Smooth muscle cell (in vitro differentiated cells): ENCODE data around the gene NUP210L. TPM values are rescaled to one million over a fixed set of nuclear protein-coding genes. Genes with fewer than 3 reads are reported as not detected.
"Not testable (repeated sequence)": the region's sequence is repeated elsewhere in the genome, so short reads cannot be mapped to it uniquely, and the experiment has no call there.

Experiments used
- DNase-seq: peaks from one replicate; lab custom pipeline; 2025; ENCODE audit not compliant: unreplicated experiment; lab: John Stamatoyannopoulos, UW
- H2AFZ ChIP-seq: fragments of 200-600 bp; sonication (generic); 2 replicates; pipeline ENCODE4 v1.6.0; 2016; ENCODE audit warnings: antibody characterized with exemption, low read depth, mild to moderate bottlenecking
- H3F3A ChIP-seq: fragments of 200-600 bp; sonication (generic); 2 replicates; pipeline ENCODE4 v1.6.0; 2017; ENCODE audit warnings: antibody characterized with exemption, low read depth
- H3K27ac ChIP-seq: fragments of 200-600 bp; sonication (generic); 2 replicates; pipeline ENCODE4 v1.5.1; 2016; ENCODE audit warnings: low read depth, mild to moderate bottlenecking
- H3K27me3 ChIP-seq: fragments of 200-600 bp; sonication (generic); 2 replicates; pipeline ENCODE4 v1.6.1; 2016; ENCODE audit warnings: low read depth, mild to moderate bottlenecking
- H3K36me3 ChIP-seq: fragments of 200-600 bp; sonication (generic); 2 replicates; pipeline ENCODE4 v1.5.1; 2016; ENCODE audit warnings: low read depth
- H3K4me1 ChIP-seq: fragments of 200-600 bp; sonication (generic); 2 replicates; pipeline ENCODE4 v1.5.1; 2016; ENCODE audit warnings: low read depth
- H3K4me2 ChIP-seq: fragments of 200-600 bp; sonication (generic); 2 replicates; pipeline ENCODE4 v1.6.0; 2016; ENCODE audit warnings: mild to moderate bottlenecking
- H3K4me3 ChIP-seq: fragments of 200-600 bp; sonication (generic); 2 replicates; pipeline ENCODE4 v1.5.1; 2016; ENCODE audit warnings: mild to moderate bottlenecking
- H3K79me2 ChIP-seq: fragments of 200-600 bp; sonication (generic); 2 replicates; pipeline ENCODE4 v1.6.0; 2016; ENCODE audit warnings: low read depth, mild to moderate bottlenecking
- H3K9ac ChIP-seq: fragments of 200-600 bp; sonication (generic); 2 replicates; pipeline ENCODE4 v1.6.0; 2016; ENCODE audit warnings: low read depth
- H3K9me3 ChIP-seq: fragments of 200-600 bp; sonication (generic); replicated peaks from 2 replicates; pipeline ENCODE4 v1.5.1; 2016; ENCODE audit warnings: low read depth
- H4K20me1 ChIP-seq: fragments of 200-600 bp; sonication (generic); 2 replicates; pipeline ENCODE4 v1.6.0; 2016; ENCODE audit warnings: low read depth
- CTCF ChIP-seq: fragments of 200-600 bp; sonication (generic); IDR thresholded peaks from 2 replicates; pipeline ENCODE4 v1.5.1; 2017; ENCODE audit warnings: borderline replicate concordance, mild to moderate bottlenecking, antibody characterized with exemption; ENCODE audit not compliant: insufficient read depth, poor library complexity, severe bottlenecking
- WGBS: methylation state at CpG from one replicate; pipeline ENCODE4 v1.1.7; 2016; ENCODE audit warnings: low lambda C conversion rate; 5-methylcytosine and 5-hydroxymethylcytosine counted together
- polyA plus RNA-seq: library from polyadenylated mRNA; unstranded; fragments of >200 nt; fragmentation: Nextera tagmentation; extraction: Ambion mirVana; gene quantifications from 2 replicates; pipeline ENCODE4 v1.2.1, GENCODE V29; 2016
- total RNA-seq: library from RNA; depleted of rRNA; stranded (reverse); fragments of >200 nt; gene quantifications from 2 replicates; pipeline ENCODE4 v1.2.3, GENCODE V29; 2014

The NUP210L gene
- total and polyA plus RNA-seq, 2 experiments from 2014 or later: 0.90 TPM; not detected in 1

DNA sequence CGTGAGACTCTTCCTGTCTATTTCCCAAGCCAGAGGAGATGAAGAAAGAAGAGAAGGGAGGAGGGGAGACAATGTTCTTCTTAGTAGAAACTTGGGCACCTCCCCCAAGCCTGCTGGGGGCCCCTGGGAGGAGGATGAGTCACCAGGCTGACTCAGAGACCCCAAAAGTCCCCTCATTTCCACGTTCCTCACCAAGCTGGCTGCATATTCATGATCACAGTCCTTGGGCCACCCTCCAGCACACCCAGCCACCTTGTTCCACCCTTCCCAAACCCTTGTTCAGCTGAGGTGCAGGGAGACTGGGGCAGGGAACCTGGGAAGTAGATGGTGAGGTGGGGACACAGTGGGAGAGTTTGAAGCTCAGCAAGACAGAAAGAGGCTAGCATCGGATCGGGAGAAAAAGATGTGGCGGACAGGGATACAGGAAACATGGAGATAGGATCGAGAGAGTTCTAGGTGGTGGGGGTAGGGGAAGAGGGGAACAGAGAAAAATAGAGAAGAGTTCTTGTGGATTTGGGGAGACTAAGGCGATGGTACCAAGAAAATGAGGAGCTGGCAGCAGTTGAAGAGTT is 169.4 kb downstream of the NUP210L start:
- peak overlapping the region; percentile 75 for H3K27ac ChIP-seq
- WGBS: 3% methylated on average over 7 of the region's 7 CpGs

GRCh38 chr1:153984123-153984894 is 170.6 kb downstream of the NUP210L start:
- Histone ChIP-seq H3F3A (peaks cover 1% of the 10 kb centered on the region), H3K79me2 (peaks cover 13% of the 10 kb centered on the region), H3K4me3 (peak overlapping the region; percentile 61), H3K4me1 (peaks cover 14% of the 10 kb centered on the region), H3K27ac (peak overlapping the region; percentile 75), H2AFZ (no peak overlapping the region), H4K20me1 (peaks cover 4% of the 10 kb centered on the region), H3K9me3 (no peaks in the 10 kb centered on the region), H3K4me2 (peak overlapping the region; percentile 87), H3K36me3 (no peaks in the 10 kb centered on the region), H3K27me3 (no peaks in the 10 kb centered on the region), H3K9ac (no peak overlapping the region)
- TF ChIP-seq CTCF: no peak
- DNase-seq: no peak
- 77% methylated on average over 6 of the region's 6 CpGs for WGBS

More for the DNA sequence above, 169.4 kb downstream of the NUP210L start:
- peak overlapping the region; percentile 66 for H3K9ac ChIP-seq
- peaks cover 14% of the 10 kb centered on the region for H3K4me1 ChIP-seq
- no peaks in the 10 kb centered on the region for H3K27me3 ChIP-seq
- TF ChIP-seq CTCF: no peak
- H3F3A ChIP-seq: no peaks in the 10 kb centered on the region
- H2AFZ ChIP-seq: peak overlapping the region; percentile 54
- DNase-seq: peak; percentile 36
- no peaks in the 10 kb centered on the region for H3K36me3 ChIP-seq
- peaks cover 4% of the 10 kb centered on the region for H4K20me1 ChIP-seq
- H3K4me2 ChIP-seq: peak overlapping the region; percentile 87
- H3K79me2 ChIP-seq: peaks cover 13% of the 10 kb centered on the region
- H3K4me3 ChIP-seq: peak overlapping the region; percentile 61
- H3K9me3 ChIP-seq: no peaks in the 10 kb centered on the region

- H3K9ac ChIP-seq, H2AFZ ChIP-seq, H3K36me3 ChIP-seq, H3K4me3 ChIP-seq, H3K27me3 ChIP-seq, H3K4me2 ChIP-seq, H4K20me1 ChIP-seq, H3K27ac ChIP-seq, H3K9me3 ChIP-seq, DNase-seq: not testable (repeated sequence)
- peaks cover 15% of the 10 kb centered on the region for H3F3A ChIP-seq
- peaks cover 14% of the 10 kb centered on the region for H3K4me1 ChIP-seq
- H3K79me2 ChIP-seq: peaks cover 20% of the 10 kb centered on the region
- 96% methylated on average over 2 of the region's 2 CpGs for WGBS
Observed at GRCh38 chr1:153981735-153982134, 173.1 kb downstream of the NUP210L start.

DNA sequence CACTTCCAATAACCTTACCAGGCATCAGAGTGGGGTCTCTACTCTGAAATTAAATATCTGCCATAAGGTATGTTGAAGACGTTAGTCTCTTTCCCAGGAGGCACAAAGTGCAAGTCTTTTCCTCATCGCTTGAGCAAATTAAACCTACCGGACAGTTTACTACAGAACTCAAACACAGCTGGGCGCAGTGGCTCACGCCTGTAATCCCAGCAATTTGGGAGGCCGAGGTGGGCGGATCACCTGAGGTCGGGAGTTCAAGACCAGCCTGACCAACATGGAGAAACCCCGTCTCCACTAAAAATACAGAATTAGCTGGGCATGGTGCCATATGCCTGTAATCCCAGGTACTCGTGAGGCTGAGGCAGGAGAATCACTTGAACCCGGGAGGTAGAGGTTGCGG is 175.8 kb downstream of the NUP210L start:
- not testable (repeated sequence) for H3K27ac ChIP-seq, H4K20me1 ChIP-seq, H2AFZ ChIP-seq, H3K27me3 ChIP-seq, H3K9me3 ChIP-seq, H3K4me2 ChIP-seq, DNase-seq, H3K4me3 ChIP-seq, H3K9ac ChIP-seq, H3K4me1 ChIP-seq, H3K36me3 ChIP-seq
- WGBS: 97% methylated on average over 12 of the region's 12 CpGs
- peaks cover 19% of the 10 kb centered on the region for H3F3A ChIP-seq
- peaks cover 22% of the 10 kb centered on the region for H3K79me2 ChIP-seq
